Endothelial cell (in vitro differentiated cells): ENCODE data around the gene MANEA. TPM values are rescaled to one million over a fixed set of nuclear protein-coding genes. Genes with fewer than 3 reads are reported as not detected.

ENCODE experiments used
- DNase-seq: peaks from one replicate; pipeline ENCODE4 v3.0.0; 2021; ENCODE audit warnings: low spot score
- H3K27ac Mint-ChIP-seq: one replicate; pipeline ENCODE4 v1.8.0; 2021; ENCODE audit warnings: mixed read lengths, inconsistent platforms; ENCODE audit not compliant: unreplicated experiment
- H3K27me3 Mint-ChIP-seq: one replicate; pipeline ENCODE4 v1.8.0; 2021; ENCODE audit warnings: mild to moderate bottlenecking, moderate library complexity, mixed read lengths, inconsistent platforms; ENCODE audit not compliant: unreplicated experiment
- H3K36me3 Mint-ChIP-seq: one replicate; pipeline ENCODE4 v1.8.0; 2021; ENCODE audit warnings: mild to moderate bottlenecking, low read depth, mixed read lengths, inconsistent platforms; ENCODE audit not compliant: unreplicated experiment
- H3K4me1 Mint-ChIP-seq: one replicate; pipeline ENCODE4 v1.8.0; 2021; ENCODE audit warnings: mild to moderate bottlenecking, mixed read lengths, inconsistent platforms; ENCODE audit not compliant: unreplicated experiment
- H3K4me3 Mint-ChIP-seq: one replicate; pipeline ENCODE4 v1.8.0; 2021; ENCODE audit warnings: mild to moderate bottlenecking, mixed read lengths, inconsistent platforms; ENCODE audit not compliant: unreplicated experiment
- H3K9me3 Mint-ChIP-seq: one replicate; pipeline ENCODE4 v1.8.0; 2021; ENCODE audit warnings: mixed read lengths, inconsistent platforms; ENCODE audit not compliant: unreplicated experiment
- total RNA-seq: library from RNA; stranded (reverse); fragmentation: NEBNext Ultra II Directional; extraction: Animal tissue kit (Norgen Biotek cat#: 25700); gene quantifications from one replicate; pipeline ENCODE4 v1.2.1, GENCODE V29; 2021; ENCODE audit not compliant: unreplicated experiment
- TF ChIP-seq, protein P1 (sequence below): fragments of 200-600 bp; sonication (generic); IDR thresholded peaks from one replicate; pipeline ENCODE4 v1.5.0; 2021; ENCODE audit warnings: antibody characterized with exemption; ENCODE audit not compliant: unreplicated experiment

MANEA gene
- total RNA-seq, 1 donor from 2014 or later: 7.5 TPM

DNA sequence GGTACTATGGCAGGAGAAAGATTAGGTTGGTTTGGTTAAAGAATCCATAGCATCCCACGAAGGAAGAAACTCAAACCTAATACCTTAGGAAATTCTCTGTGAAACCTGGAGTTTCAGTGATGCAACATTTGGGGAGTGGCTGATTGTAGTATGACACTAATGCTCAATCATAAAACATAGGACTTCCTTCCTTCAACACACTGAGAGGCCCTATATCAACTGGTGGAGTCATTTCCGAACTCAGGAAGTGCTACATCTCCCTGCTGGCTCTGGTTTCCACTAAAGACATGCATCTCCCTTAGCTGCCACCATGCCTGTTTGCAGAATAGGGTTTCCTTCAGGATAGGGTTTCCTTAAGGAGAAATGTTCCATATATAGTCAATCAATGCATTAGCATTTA is 5.2 kb upstream of the MANEA start:
- H3K9me3 Mint-ChIP-seq: no peaks in the 10 kb centered on the region
- H3K36me3 Mint-ChIP-seq: no peaks in the 10 kb centered on the region
- no peak overlapping the region for H3K27ac Mint-ChIP-seq
- DNase-seq: no peak
- H3K27me3 Mint-ChIP-seq: peaks cover 4% of the 10 kb centered on the region
- peaks cover 12% of the 10 kb centered on the region for H3K4me1 Mint-ChIP-seq
- TF ChIP-seq, protein P1, sequence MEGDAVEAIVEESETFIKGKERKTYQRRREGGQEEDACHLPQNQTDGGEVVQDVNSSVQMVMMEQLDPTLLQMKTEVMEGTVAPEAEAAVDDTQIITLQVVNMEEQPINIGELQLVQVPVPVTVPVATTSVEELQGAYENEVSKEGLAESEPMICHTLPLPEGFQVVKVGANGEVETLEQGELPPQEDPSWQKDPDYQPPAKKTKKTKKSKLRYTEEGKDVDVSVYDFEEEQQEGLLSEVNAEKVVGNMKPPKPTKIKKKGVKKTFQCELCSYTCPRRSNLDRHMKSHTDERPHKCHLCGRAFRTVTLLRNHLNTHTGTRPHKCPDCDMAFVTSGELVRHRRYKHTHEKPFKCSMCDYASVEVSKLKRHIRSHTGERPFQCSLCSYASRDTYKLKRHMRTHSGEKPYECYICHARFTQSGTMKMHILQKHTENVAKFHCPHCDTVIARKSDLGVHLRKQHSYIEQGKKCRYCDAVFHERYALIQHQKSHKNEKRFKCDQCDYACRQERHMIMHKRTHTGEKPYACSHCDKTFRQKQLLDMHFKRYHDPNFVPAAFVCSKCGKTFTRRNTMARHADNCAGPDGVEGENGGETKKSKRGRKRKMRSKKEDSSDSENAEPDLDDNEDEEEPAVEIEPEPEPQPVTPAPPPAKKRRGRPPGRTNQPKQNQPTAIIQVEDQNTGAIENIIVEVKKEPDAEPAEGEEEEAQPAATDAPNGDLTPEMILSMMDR: no peak
- H3K4me3 Mint-ChIP-seq: no peak overlapping the region

DNA sequence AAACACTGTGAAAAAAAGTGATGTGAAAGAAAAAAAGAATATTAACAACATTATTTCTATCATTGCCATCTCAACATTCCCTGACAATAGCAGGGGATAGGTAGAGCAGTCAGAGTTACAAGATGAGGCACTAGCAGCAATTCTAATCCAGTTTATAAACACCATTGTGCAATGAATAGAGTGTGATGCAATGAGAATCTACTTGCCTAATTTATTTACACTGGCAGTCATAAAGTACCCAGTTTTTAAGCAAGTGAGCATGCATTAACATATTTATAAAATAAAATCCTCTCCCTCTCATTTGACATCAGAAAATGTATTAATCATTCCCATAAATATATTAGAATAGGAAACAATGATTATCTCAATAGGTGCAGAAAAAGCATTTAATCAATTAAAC is 2.5 kb upstream of the MANEA start:
- no peak for DNase-seq
- H3K4me3 Mint-ChIP-seq: no peak overlapping the region
- H3K4me1 Mint-ChIP-seq: peaks cover 16% of the 10 kb centered on the region
- H3K36me3 Mint-ChIP-seq: no peaks in the 10 kb centered on the region
- H3K27me3 Mint-ChIP-seq: peaks cover 4% of the 10 kb centered on the region
- TF ChIP-seq, protein P1: no peak
- no peaks in the 10 kb centered on the region for H3K9me3 Mint-ChIP-seq
- no peak overlapping the region for H3K27ac Mint-ChIP-seq

DNA sequence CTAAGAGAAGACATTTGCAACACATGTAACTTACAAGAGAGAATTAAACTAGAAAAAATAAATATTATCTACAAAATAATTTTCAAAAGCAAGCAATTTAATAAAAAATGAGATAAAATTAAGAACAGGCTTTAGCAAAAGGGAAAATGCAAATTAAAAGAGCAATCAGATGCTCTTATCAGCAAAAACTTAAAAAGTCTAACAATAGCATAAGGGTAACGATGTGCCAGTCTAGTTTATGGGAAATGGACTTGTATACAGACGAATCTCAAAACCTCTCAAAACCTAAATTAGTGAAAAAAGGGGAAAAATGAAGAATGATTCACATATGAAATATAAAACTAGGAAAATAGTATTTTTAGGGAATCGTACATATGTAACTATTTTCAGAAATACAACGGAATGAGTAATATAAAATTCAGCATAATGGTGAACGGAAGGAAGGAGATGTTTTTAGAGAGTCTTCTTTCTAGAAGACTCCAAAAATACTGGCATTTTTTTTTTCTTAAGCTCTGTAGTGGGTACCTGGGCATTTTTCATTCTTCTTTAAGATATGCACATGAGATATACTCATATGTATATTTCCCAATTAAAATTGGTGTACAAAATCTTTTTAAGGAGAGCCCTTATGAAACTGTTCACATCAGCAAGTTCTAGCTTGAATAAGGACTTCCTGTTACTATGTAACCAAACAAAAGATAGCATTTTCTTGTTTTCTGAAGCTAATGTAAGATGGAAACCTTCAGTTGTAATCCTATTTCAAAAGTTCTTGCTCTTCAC is 927 bp upstream of the MANEA start:
- no peak for DNase-seq
- Mint-ChIP-seq H3K36me3 (no peaks in the 10 kb centered on the region), H3K9me3 (no peaks in the 10 kb centered on the region)

GRCh38 chr6:95576998-95577303 is 384 bp upstream of the MANEA start:
- Mint-ChIP-seq H3K27ac (peak overlapping the region; percentile 95), H3K36me3 (no peaks in the 10 kb centered on the region), H3K9me3 (no peaks in the 10 kb centered on the region), H3K4me3 (peak overlapping the region; percentile 98), H3K4me1 (peaks cover 16% of the 10 kb centered on the region), H3K27me3 (peaks cover 2% of the 10 kb centered on the region)
- TF ChIP-seq, protein P1: no peak
- no peak for DNase-seq

More for the DNA sequence above, 927 bp upstream of the MANEA start:
- Mint-ChIP-seq H3K4me3 (peak overlapping the region; percentile 98), H3K27me3 (peaks cover 2% of the 10 kb centered on the region), H3K4me1 (peaks cover 16% of the 10 kb centered on the region), H3K27ac (peak overlapping the region; percentile 95)
- TF ChIP-seq, protein P1: no peak

- TF ChIP-seq, protein P1: no peak
- DNase-seq: no peak
- no peaks in the 10 kb centered on the region for H3K9me3 Mint-ChIP-seq
- peaks cover 2% of the 10 kb centered on the region for H3K27me3 Mint-ChIP-seq
- peaks cover 13% of the 10 kb centered on the region for H3K4me1 Mint-ChIP-seq
- H3K4me3 Mint-ChIP-seq: peak overlapping the region; percentile 97
- H3K36me3 Mint-ChIP-seq: no peaks in the 10 kb centered on the region
- H3K27ac Mint-ChIP-seq: peak overlapping the region; percentile 81
Measured at GRCh38 chr6:95578106-95578410, 723 bp downstream of the MANEA start.
